HEK293 (cell line): ENCODE data around the gene DLX6.

Experiments used
- CTCF ChIA-PET: fragments of 350-600 bp; formaldehyde crosslinking; extraction: SDS; loops from one replicate; lab custom pipeline; 2021; ENCODE audit warnings: antibody characterized with exemption; lab: Yijun Ruan, JAX
- POLR2A ChIA-PET: fragments of 300-600 bp; formaldehyde crosslinking; extraction: SDS; loops from one replicate; lab custom pipeline; 2020; ENCODE audit warnings: antibody characterized with exemption, inconsistent platforms; lab: Yijun Ruan, JAX
- H3K27ac ChIP-seq: fragments of 200-500 bp; sonication (Bioruptor generic); 2 replicates; pipeline ENCODE4 v1.5.1; 2014; ENCODE audit warnings: low read depth, low read length, control low read depth, inconsistent platforms; ENCODE audit errors: extremely low read depth
- H3K36me3 ChIP-seq, 2 experiments: fragments of 200-500 bp in 1 of 2; sonication (Bioruptor generic) in 1 of 2; 1 replicate in 1 of 2; 2 replicates in 1 of 2; pipeline ENCODE4 v1.5.1; 2014 to 2017; ENCODE audit warnings: inconsistent platforms in 2 of 2, low read length in 2 of 2; ENCODE audit not compliant: control insufficient read depth in 2 of 2, insufficient read depth in 1 of 2
- H3K4me1 ChIP-seq: fragments of 200-500 bp; sonication (Bioruptor generic); 2 replicates; pipeline ENCODE4 v1.5.1; 2014; ENCODE audit warnings: mild to moderate bottlenecking, low read length, inconsistent platforms; ENCODE audit not compliant: control insufficient read depth, insufficient read depth
- H3K4me3 ChIP-seq: 2 replicates; pipeline ENCODE4 v1.5.1; 2011; ENCODE audit warnings: low read depth, mild to moderate bottlenecking, control low read depth, low read length, moderate library complexity
- H3K9me3 ChIP-seq: fragments of 200-500 bp; sonication (Bioruptor generic); 2 replicates; pipeline ENCODE4 v1.5.1; 2014; ENCODE audit warnings: low read depth, low read length, inconsistent platforms; ENCODE audit not compliant: control insufficient read depth, insufficient read depth
- GFI1B ChIP-seq: fragments of 450-650 bp; formaldehyde crosslinking; IDR thresholded peaks from 2 replicates; pipeline ENCODE4 v1.5.1; 2016; ENCODE audit warnings: missing biosample characterization, missing genetic modification characterization
- HOXC10 ChIP-seq: sonication (generic); formaldehyde crosslinking; IDR thresholded peaks from 2 replicates; pipeline ENCODE4 v1.8.1; 2023; ENCODE audit warnings: mild to moderate bottlenecking, missing genetic modification reagents
- IKZF3 ChIP-seq: fragments of 450-650 bp; IDR thresholded peaks from 2 replicates; pipeline ENCODE4 v1.5.0; 2018; ENCODE audit warnings: missing biosample characterization, mild to moderate bottlenecking, missing genetic modification characterization, moderate library complexity
- TRIM28 ChIP-seq: IDR thresholded peaks from 2 replicates; pipeline ENCODE4 v1.6.1; 2011; ENCODE audit warnings: low read length, control low read depth, borderline replicate concordance
- YY1 ChIP-seq: fragments of 450-650 bp; formaldehyde crosslinking; IDR thresholded peaks from 2 replicates; pipeline ENCODE4 v1.5.1; 2018; ENCODE audit warnings: missing biosample characterization, missing genetic modification characterization
- ZIC2 ChIP-seq: fragments of 450-650 bp; formaldehyde crosslinking; IDR thresholded peaks from 2 replicates; pipeline ENCODE4 v1.5.1; 2016; ENCODE audit warnings: missing biosample characterization, missing genetic modification characterization
- ZNF146 ChIP-seq: fragments of 450-650 bp; formaldehyde crosslinking; IDR thresholded peaks from 2 replicates; pipeline ENCODE4 v1.5.1; 2016; ENCODE audit warnings: missing biosample characterization, missing genetic modification characterization
- ZNF155 ChIP-seq: fragments of 450-650 bp; formaldehyde crosslinking; IDR thresholded peaks from 2 replicates; pipeline ENCODE4 v1.5.1; 2016; ENCODE audit warnings: missing biosample characterization, missing genetic modification characterization
- ZNF157 ChIP-seq: fragments of 450-650 bp; formaldehyde crosslinking; IDR thresholded peaks from 2 replicates; pipeline ENCODE4 v1.5.1; 2016; ENCODE audit warnings: missing biosample characterization, missing genetic modification characterization
- ZNF16 ChIP-seq: fragments of 450-650 bp; formaldehyde crosslinking; IDR thresholded peaks from 2 replicates; pipeline ENCODE4 v1.5.1; 2016; ENCODE audit warnings: low read depth, missing biosample characterization, missing genetic modification characterization
- ZNF391 ChIP-seq: fragments of 450-650 bp; formaldehyde crosslinking; IDR thresholded peaks from 2 replicates; pipeline ENCODE4 v1.5.1; 2016; ENCODE audit warnings: low read depth, missing biosample characterization, missing genetic modification characterization, borderline replicate concordance
- ZNF488 ChIP-seq: fragments of 450-650 bp; formaldehyde crosslinking; IDR thresholded peaks from 2 replicates; pipeline ENCODE4 v1.5.1; 2016; ENCODE audit warnings: missing biosample characterization, missing genetic modification characterization
- ZNF514 ChIP-seq: fragments of 450-650 bp; formaldehyde crosslinking; IDR thresholded peaks from 2 replicates; pipeline ENCODE4 v1.5.1; 2016; ENCODE audit warnings: missing biosample characterization, missing genetic modification characterization
- ZNF521 ChIP-seq: fragments of 450-650 bp; formaldehyde crosslinking; IDR thresholded peaks from 2 replicates; pipeline ENCODE4 v1.5.1; 2017; ENCODE audit warnings: missing biosample characterization, mild to moderate bottlenecking, missing genetic modification characterization
- ZNF558 ChIP-seq: fragments of 450-650 bp; formaldehyde crosslinking; IDR thresholded peaks from 2 replicates; pipeline ENCODE4 v1.5.1; 2016; ENCODE audit warnings: missing biosample characterization, missing genetic modification characterization
- ZNF677 ChIP-seq: fragments of 450-650 bp; IDR thresholded peaks from 2 replicates; pipeline ENCODE4 v1.5.0; 2018; ENCODE audit warnings: missing biosample characterization, mild to moderate bottlenecking, missing genetic modification characterization, moderate library complexity
- ZNF76 ChIP-seq: fragments of 450-650 bp; formaldehyde crosslinking; IDR thresholded peaks from 2 replicates; pipeline ENCODE4; 2016; ENCODE audit warnings: low read depth, missing biosample characterization, missing genetic modification characterization, borderline replicate concordance
- ZNF777 ChIP-seq: fragments of 450-650 bp; formaldehyde crosslinking; IDR thresholded peaks from 2 replicates; pipeline ENCODE4 v1.5.1; 2017; ENCODE audit warnings: missing biosample characterization, missing genetic modification characterization, borderline replicate concordance
- ZNF785 ChIP-seq: fragments of 450-650 bp; formaldehyde crosslinking; IDR thresholded peaks from 2 replicates; pipeline ENCODE4 v1.5.1; 2016; ENCODE audit warnings: missing biosample characterization, missing genetic modification characterization
- ZSCAN16 ChIP-seq: fragments of 450-650 bp; formaldehyde crosslinking; IDR thresholded peaks from 2 replicates; pipeline ENCODE4 v1.5.1; 2016; ENCODE audit warnings: missing biosample characterization, missing genetic modification characterization
- TF ChIP-seq, protein P1 (sequence below): fragments of 450-650 bp; formaldehyde crosslinking; IDR thresholded peaks from 2 replicates; pipeline ENCODE4 v1.5.1; 2016; ENCODE audit warnings: missing biosample characterization, missing genetic modification characterization
- TF ChIP-seq, protein P2 (sequence below): fragments of 450-650 bp; formaldehyde crosslinking; IDR thresholded peaks from 2 replicates; pipeline ENCODE4 v1.5.1; 2016; ENCODE audit warnings: missing biosample characterization, missing genetic modification characterization
- TF ChIP-seq, protein P3 (sequence below): fragments of 450-650 bp; formaldehyde crosslinking; IDR thresholded peaks from 2 replicates; pipeline ENCODE4 v1.5.1; 2016; ENCODE audit warnings: missing biosample characterization, missing genetic modification characterization

The DLX6 gene

DNA sequence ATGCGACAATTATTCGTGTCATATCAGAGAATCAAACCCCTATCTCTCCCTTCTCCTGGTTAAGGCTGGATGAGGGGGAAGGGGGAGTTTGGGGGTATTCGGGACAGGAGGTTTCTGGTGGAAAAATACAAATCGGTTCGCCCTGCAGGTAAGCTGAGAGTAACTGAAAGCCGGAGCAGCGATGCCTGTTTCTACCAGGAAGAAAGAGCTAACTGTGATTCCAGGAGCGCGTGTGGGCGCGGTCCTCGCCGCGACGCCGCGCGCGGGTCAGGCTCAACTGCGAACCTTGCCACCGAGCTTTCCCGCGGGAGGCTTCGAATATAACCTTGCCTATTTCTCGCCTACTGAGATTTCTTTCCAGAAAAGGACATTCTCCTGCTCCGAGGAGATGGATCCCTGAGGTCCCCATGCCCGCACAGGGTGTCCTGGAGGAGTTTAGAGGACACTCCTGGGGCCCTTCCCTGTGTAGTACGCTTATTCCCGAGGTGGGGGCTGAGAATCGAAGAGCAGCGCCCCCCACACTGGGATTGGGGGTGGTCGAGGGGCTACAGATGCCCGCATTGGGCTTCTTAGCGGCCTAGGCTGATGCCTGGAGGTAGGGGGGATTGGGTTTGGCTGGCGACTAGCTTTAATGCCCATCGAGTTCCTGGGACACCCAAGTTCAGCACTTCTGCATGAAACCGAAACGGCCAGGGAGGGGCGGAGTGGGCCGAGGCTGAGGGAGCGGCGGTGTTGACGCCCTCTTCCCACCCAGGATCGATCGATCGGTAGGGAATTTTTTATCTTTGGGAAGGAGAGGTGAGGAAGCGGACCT lies 13.0 kb upstream of the DLX6 start:
- H3K9me3 ChIP-seq = no peaks in the 10 kb centered on the region
- CTCF ChIA-PET = interaction anchor here (0.6 to 0.7 kb wide), 2 partner anchors 24 to 72 kb away, joined by 3 to 6 read pairs; no protein-coding TSS in a partner anchor

GRCh38 chr7:96993094-96993865 lies 12.1 kb upstream of the DLX6 start:
- TF ChIP-seq ZNF777 (tag by site-specific recombination) = no peak
- TF ChIP-seq ZNF157 = no peak
- no peak for TF ChIP-seq HOXC10
- no peak for TF ChIP-seq ZNF521 (tag by site-specific recombination)
- TF ChIP-seq ZNF155 (tag by site-specific recombination) = no peak
- no peak for TF ChIP-seq GFI1B
- no peak for TF ChIP-seq ZNF16 (tag by site-specific recombination)
- TF ChIP-seq ZNF391 (tag by site-specific recombination) = no peak
- TF ChIP-seq ZNF146 = no peak
- TF ChIP-seq YY1 (tag by site-specific recombination) = no peak
- no peak for TF ChIP-seq ZNF488
- ChIA-PET POLR2A (no interaction called here), CTCF (no interaction called here)
- no peak overlapping the region for H3K4me3 ChIP-seq
- H3K4me1 ChIP-seq = peaks cover 3% of the 10 kb centered on the region; the same call in 1 of the 2 replicates
- H3K27ac ChIP-seq = no peak overlapping the region
- H3K9me3 ChIP-seq = no peaks in the 10 kb centered on the region
- H3K36me3 ChIP-seq = no peaks in the 10 kb centered on the region

More for the DNA sequence above, 13.0 kb upstream of the DLX6 start:
- TF ChIP-seq, protein P1, sequence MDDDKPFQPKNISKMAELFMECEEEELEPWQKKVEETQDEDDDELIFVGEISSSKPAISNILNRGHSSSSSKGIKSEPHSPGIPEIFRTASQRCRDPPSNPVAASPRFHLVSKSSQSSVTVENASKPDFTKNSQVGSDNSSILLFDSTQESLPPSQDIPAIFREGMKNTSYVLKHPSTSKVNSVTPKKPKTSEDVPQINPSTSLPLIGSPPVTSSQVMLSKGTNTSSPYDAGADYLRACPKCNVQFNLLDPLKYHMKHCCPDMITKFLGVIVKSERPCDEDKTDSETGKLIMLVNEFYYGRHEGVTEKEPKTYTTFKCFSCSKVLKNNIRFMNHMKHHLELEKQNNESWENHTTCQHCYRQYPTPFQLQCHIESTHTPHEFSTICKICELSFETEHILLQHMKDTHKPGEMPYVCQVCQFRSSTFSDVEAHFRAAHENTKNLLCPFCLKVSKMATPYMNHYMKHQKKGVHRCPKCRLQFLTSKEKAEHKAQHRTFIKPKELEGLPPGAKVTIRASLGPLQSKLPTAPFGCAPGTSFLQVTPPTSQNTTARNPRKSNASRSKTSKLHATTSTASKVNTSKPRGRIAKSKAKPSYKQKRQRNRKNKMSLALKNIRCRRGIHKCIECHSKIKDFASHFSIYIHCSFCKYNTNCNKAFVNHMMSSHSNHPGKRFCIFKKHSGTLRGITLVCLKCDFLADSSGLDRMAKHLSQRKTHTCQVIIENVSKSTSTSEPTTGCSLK = no peak
- TF ChIP-seq ZNF677 (tag by site-specific recombination) (no peak), ZIC2 (tag by site-specific recombination) (no peak), ZSCAN16 (no peak), ZNF76 (tag by site-specific recombination) (no peak), ZNF514 (no peak), ZNF785 (no peak), ZNF558 (tag by site-specific recombination) (no peak)
- POLR2A ChIA-PET = no interaction called here
- Histone ChIP-seq H3K27ac (no peak overlapping the region), H3K4me3 (no peak overlapping the region), H3K36me3 (no peaks in the 10 kb centered on the region), H3K4me1 (peaks cover 12% of the 10 kb centered on the region)

- no peaks in the 10 kb centered on the region for H3K9me3 ChIP-seq
- H3K4me1 ChIP-seq = no peaks in the 10 kb centered on the region
- CTCF ChIA-PET = interaction anchor here (2.3 kb wide), 1 partner anchor 33 kb away, joined by 10 read pairs; no protein-coding TSS in a partner anchor
- no peak overlapping the region for H3K4me3 ChIP-seq
- no peaks in the 10 kb centered on the region for H3K36me3 ChIP-seq
- H3K27ac ChIP-seq = no peak overlapping the region
- POLR2A ChIA-PET = no interaction called here
- TF ChIP-seq TRIM28 = no peak
- TF ChIP-seq IKZF3 (tag by site-specific recombination) = no peak
- TF ChIP-seq, protein P2, sequence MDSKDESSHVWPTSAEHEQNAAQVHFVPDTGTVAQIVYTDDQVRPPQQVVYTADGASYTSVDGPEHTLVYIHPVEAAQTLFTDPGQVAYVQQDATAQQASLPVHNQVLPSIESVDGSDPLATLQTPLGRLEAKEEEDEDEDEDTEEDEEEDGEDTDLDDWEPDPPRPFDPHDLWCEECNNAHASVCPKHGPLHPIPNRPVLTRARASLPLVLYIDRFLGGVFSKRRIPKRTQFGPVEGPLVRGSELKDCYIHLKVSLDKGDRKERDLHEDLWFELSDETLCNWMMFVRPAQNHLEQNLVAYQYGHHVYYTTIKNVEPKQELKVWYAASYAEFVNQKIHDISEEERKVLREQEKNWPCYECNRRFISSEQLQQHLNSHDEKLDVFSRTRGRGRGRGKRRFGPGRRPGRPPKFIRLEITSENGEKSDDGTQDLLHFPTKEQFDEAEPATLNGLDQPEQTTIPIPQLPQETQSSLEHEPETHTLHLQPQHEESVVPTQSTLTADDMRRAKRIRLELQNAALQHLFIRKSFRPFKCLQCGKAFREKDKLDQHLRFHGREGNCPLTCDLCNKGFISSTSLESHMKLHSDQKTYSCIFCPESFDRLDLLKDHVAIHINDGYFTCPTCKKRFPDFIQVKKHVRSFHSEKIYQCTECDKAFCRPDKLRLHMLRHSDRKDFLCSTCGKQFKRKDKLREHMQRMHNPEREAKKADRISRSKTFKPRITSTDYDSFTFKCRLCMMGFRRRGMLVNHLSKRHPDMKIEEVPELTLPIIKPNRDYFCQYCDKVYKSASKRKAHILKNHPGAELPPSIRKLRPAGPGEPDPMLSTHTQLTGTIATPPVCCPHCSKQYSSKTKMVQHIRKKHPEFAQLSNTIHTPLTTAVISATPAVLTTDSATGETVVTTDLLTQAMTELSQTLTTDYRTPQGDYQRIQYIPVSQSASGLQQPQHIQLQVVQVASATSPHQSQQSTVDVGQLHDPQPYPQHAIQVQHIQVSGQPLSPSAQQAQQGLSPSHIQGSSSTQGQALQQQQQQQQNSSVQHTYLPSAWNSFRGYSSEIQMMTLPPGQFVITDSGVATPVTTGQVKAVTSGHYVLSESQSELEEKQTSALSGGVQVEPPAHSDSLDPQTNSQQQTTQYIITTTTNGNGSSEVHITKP (tag by site-specific recombination) = no peak
- TF ChIP-seq, protein P3, sequence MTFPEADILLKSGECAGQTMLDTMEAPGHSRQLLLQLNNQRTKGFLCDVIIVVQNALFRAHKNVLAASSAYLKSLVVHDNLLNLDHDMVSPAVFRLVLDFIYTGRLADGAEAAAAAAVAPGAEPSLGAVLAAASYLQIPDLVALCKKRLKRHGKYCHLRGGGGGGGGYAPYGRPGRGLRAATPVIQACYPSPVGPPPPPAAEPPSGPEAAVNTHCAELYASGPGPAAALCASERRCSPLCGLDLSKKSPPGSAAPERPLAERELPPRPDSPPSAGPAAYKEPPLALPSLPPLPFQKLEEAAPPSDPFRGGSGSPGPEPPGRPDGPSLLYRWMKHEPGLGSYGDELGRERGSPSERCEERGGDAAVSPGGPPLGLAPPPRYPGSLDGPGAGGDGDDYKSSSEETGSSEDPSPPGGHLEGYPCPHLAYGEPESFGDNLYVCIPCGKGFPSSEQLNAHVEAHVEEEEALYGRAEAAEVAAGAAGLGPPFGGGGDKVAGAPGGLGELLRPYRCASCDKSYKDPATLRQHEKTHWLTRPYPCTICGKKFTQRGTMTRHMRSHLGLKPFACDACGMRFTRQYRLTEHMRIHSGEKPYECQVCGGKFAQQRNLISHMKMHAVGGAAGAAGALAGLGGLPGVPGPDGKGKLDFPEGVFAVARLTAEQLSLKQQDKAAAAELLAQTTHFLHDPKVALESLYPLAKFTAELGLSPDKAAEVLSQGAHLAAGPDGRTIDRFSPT (tag by site-specific recombination) = no peak
Observed at GRCh38 chr7:96993980-96994379, 11.4 kb upstream of the DLX6 start.
